ENCODE measurements around the gene ATP5ME.

DNA sequence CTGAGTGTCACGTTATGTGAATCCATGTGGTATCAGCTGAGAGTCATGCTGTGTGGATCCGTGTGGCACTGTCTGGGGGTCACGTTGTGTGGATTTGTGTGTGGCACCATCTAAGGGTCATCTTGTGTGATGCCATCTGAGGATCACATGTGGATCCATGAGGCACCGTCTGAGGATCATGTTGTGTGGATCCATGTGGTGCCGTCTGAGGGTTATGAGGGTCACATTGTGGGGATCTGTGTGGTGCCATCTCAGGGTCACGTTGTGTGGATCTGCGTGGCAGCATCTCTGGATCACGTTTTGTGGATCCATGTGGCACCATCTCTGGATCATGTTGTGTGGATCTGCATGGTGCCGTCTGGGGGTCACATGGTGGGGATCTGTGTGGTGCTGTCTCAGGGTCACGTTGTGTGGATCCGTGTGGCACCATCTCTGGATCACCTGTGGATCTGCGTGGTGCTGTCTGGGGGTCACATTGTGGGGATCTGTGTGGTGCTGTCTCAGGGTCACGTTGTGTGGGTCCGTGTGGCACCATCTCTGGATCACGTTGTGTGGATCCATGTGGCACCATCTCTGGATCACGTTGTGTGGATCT is 41.8 kb downstream of the ATP5ME start:
- TF ChIP-seq TCF12 (IDR thresholded peaks at IDR 0.05), result no peak
- TF ChIP-seq EP300 (IDR thresholded peaks at IDR 0.05; ENCODE audit: borderline replicate concordance in 1 of 2, low read depth in 1 of 2, low read length in 1 of 2), result no peak
- TF ChIP-seq NFIC (IDR thresholded peaks at IDR 0.05; ENCODE audit: borderline replicate concordance), result no peak
- TF ChIP-seq, protein P1, sequence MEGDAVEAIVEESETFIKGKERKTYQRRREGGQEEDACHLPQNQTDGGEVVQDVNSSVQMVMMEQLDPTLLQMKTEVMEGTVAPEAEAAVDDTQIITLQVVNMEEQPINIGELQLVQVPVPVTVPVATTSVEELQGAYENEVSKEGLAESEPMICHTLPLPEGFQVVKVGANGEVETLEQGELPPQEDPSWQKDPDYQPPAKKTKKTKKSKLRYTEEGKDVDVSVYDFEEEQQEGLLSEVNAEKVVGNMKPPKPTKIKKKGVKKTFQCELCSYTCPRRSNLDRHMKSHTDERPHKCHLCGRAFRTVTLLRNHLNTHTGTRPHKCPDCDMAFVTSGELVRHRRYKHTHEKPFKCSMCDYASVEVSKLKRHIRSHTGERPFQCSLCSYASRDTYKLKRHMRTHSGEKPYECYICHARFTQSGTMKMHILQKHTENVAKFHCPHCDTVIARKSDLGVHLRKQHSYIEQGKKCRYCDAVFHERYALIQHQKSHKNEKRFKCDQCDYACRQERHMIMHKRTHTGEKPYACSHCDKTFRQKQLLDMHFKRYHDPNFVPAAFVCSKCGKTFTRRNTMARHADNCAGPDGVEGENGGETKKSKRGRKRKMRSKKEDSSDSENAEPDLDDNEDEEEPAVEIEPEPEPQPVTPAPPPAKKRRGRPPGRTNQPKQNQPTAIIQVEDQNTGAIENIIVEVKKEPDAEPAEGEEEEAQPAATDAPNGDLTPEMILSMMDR (IDR thresholded peaks at IDR 0.05), result no peak
- no peak for TF ChIP-seq SMC3 (IDR thresholded peaks at IDR 0.05; ENCODE audit: low read depth, low read length)
- TF ChIP-seq, protein P2, sequence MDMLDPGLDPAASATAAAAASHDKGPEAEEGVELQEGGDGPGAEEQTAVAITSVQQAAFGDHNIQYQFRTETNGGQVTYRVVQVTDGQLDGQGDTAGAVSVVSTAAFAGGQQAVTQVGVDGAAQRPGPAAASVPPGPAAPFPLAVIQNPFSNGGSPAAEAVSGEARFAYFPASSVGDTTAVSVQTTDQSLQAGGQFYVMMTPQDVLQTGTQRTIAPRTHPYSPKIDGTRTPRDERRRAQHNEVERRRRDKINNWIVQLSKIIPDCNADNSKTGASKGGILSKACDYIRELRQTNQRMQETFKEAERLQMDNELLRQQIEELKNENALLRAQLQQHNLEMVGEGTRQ (IDR thresholded peaks at IDR 0.05; ENCODE audit: borderline replicate concordance, low read depth, low read length), result no peak
- no peak for TF ChIP-seq MXI1 (IDR thresholded peaks at IDR 0.05; ENCODE audit: low read depth, low read length)
- no peak for TF ChIP-seq RAD21 (IDR thresholded peaks at IDR 0.05; ENCODE audit: low read length)
- TF ChIP-seq, protein P3, sequence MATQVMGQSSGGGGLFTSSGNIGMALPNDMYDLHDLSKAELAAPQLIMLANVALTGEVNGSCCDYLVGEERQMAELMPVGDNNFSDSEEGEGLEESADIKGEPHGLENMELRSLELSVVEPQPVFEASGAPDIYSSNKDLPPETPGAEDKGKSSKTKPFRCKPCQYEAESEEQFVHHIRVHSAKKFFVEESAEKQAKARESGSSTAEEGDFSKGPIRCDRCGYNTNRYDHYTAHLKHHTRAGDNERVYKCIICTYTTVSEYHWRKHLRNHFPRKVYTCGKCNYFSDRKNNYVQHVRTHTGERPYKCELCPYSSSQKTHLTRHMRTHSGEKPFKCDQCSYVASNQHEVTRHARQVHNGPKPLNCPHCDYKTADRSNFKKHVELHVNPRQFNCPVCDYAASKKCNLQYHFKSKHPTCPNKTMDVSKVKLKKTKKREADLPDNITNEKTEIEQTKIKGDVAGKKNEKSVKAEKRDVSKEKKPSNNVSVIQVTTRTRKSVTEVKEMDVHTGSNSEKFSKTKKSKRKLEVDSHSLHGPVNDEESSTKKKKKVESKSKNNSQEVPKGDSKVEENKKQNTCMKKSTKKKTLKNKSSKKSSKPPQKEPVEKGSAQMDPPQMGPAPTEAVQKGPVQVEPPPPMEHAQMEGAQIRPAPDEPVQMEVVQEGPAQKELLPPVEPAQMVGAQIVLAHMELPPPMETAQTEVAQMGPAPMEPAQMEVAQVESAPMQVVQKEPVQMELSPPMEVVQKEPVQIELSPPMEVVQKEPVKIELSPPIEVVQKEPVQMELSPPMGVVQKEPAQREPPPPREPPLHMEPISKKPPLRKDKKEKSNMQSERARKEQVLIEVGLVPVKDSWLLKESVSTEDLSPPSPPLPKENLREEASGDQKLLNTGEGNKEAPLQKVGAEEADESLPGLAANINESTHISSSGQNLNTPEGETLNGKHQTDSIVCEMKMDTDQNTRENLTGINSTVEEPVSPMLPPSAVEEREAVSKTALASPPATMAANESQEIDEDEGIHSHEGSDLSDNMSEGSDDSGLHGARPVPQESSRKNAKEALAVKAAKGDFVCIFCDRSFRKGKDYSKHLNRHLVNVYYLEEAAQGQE (IDR thresholded peaks at IDR 0.05; ENCODE audit: low read depth, low read length), result no peak
- TF ChIP-seq, protein P4, sequence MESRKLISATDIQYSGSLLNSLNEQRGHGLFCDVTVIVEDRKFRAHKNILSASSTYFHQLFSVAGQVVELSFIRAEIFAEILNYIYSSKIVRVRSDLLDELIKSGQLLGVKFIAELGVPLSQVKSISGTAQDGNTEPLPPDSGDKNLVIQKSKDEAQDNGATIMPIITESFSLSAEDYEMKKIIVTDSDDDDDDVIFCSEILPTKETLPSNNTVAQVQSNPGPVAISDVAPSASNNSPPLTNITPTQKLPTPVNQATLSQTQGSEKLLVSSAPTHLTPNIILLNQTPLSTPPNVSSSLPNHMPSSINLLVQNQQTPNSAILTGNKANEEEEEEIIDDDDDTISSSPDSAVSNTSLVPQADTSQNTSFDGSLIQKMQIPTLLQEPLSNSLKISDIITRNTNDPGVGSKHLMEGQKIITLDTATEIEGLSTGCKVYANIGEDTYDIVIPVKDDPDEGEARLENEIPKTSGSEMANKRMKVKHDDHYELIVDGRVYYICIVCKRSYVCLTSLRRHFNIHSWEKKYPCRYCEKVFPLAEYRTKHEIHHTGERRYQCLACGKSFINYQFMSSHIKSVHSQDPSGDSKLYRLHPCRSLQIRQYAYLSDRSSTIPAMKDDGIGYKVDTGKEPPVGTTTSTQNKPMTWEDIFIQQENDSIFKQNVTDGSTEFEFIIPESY (IDR thresholded peaks at IDR 0.05; ENCODE audit: borderline replicate concordance, low read depth), result no peak
- no peak for TF ChIP-seq JUND (IDR thresholded peaks at IDR 0.05)

Data from SK-N-SH (cell line).